ENCODE results near the gene LLPH. TPM values are rescaled to one million over a fixed set of nuclear protein-coding genes. Genes with fewer than 3 reads are reported as not detected.

LLPH gene
- total RNA-seq, 4 donors from 2014 or later: 1.3 to 6.0 (median 4.6) TPM

DNA sequence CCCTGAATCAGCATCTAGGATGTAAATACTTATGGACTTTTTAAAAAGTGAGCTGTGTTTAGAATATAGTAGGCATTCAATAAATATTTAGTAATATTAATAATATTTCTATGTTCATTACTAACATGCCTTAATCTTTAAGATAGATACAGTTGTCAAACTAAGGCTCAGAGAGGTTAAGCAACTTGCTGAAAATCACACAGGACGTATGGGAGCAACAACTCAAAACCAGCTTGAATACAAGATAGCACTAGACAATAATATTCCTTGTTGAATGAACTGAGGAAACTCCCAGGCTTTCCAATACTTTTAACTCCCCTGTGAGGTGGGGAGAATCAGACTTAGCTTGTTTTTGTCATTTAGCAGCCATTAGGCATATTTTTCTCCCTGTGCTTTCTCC lies 45.3 kb downstream of the LLPH start:
- TF ChIP-seq, protein P1, sequence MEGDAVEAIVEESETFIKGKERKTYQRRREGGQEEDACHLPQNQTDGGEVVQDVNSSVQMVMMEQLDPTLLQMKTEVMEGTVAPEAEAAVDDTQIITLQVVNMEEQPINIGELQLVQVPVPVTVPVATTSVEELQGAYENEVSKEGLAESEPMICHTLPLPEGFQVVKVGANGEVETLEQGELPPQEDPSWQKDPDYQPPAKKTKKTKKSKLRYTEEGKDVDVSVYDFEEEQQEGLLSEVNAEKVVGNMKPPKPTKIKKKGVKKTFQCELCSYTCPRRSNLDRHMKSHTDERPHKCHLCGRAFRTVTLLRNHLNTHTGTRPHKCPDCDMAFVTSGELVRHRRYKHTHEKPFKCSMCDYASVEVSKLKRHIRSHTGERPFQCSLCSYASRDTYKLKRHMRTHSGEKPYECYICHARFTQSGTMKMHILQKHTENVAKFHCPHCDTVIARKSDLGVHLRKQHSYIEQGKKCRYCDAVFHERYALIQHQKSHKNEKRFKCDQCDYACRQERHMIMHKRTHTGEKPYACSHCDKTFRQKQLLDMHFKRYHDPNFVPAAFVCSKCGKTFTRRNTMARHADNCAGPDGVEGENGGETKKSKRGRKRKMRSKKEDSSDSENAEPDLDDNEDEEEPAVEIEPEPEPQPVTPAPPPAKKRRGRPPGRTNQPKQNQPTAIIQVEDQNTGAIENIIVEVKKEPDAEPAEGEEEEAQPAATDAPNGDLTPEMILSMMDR (IDR thresholded peaks at IDR 0.05): no peak
- no peak for TF ChIP-seq POLR2A (IDR thresholded peaks at IDR 0.05)
- no peak for DNase-seq (ENCODE audit: low spot score in 2 of 2)
- 77 to 81% methylated on average over 1 of the region's 1 CpG for WGBS, 2 donors
- intact Hi-C loops (cut with DNase I; ENCODE audit: low total_unique reads): no loop called here
- no peak overlapping the region for H3K4me3 ChIP-seq (ENCODE audit: low read depth, poor library complexity, severe bottlenecking)

DNA sequence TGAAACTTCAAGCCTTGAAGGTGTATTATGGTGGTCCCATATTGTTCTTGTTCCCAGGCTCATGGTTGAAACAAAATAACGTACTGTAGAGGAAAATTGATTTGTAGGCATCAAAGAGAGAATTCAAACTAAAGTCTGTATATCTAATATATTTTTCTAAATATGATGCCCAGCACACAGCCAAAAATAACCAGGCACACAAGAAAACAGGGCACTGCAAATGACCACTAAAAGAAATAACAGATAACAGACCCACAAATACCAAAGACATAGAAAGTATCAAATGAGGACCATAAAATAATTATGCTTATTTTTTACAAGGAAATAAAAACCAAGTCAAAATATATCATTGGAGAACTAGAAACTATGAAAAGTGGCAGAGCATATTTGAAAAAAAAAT lies 46.8 kb downstream of the LLPH start:
- intact Hi-C loops (cut with DNase I; ENCODE audit: low total_unique reads): no loop called here
- TF ChIP-seq POLR2A (IDR thresholded peaks at IDR 0.05): no peak
- TF ChIP-seq, protein P1 (IDR thresholded peaks at IDR 0.05): no peak
- no peak overlapping the region for H3K4me3 ChIP-seq (ENCODE audit: low read depth, poor library complexity, severe bottlenecking)
- no peak for DNase-seq (ENCODE audit: low spot score in 2 of 2)
- WGBS, 2 donors: 70 to 91% methylated on average over 1 of the region's 1 CpG

GRCh38 chr12:66082744-66083143 lies 47.8 kb downstream of the LLPH start:
- intact Hi-C loops (cut with DNase I; ENCODE audit: low total_unique reads): no loop called here
- TF ChIP-seq POLR2A (IDR thresholded peaks at IDR 0.05): no peak
- TF ChIP-seq, protein P1 (IDR thresholded peaks at IDR 0.05): no peak
- no peak for DNase-seq (ENCODE audit: low spot score in 2 of 2)
- H3K4me3 ChIP-seq (ENCODE audit: low read depth, poor library complexity, severe bottlenecking): no peak overlapping the region
- WGBS, 2 donors: 73 to 80% methylated on average over 1 of the region's 1 CpG

- TF ChIP-seq, protein P1 (IDR thresholded peaks at IDR 0.05): no peak
- TF ChIP-seq POLR2A (IDR thresholded peaks at IDR 0.05): no peak
- no peak for DNase-seq (ENCODE audit: low spot score in 2 of 2)
- H3K4me3 ChIP-seq (ENCODE audit: low read depth, poor library complexity, severe bottlenecking): no peak overlapping the region
- 53 to 65% methylated on average over 4 of the region's 4 CpGs for WGBS, 2 donors
- intact Hi-C loops (cut with DNase I; ENCODE audit: low total_unique reads): no loop called here
These were observed 49.8 kb downstream of the LLPH start for GRCh38 chr12:66080791-66081190.

DNA sequence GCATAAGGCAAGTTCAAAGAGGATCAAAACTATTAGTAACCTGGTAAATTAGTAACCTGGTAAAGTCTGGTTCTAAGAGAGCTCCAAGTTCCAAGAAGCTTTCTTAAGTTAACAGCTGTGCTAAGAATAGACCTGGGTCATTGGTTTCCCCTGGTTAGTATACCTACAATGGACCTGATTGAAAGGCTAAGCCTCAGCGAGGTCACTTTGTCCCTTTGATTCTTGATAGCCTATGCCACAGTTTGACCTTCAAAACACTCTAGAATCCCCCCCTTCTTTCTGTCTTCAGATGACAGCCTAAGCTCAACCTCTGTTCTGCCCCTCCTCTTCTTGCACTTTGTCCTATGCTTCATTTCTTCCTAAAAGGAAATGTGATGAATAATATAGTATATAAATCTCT lies 53.0 kb downstream of the LLPH start:
- 79 to 95% methylated on average over 1 of the region's 1 CpG for WGBS, 2 donors

DNA sequence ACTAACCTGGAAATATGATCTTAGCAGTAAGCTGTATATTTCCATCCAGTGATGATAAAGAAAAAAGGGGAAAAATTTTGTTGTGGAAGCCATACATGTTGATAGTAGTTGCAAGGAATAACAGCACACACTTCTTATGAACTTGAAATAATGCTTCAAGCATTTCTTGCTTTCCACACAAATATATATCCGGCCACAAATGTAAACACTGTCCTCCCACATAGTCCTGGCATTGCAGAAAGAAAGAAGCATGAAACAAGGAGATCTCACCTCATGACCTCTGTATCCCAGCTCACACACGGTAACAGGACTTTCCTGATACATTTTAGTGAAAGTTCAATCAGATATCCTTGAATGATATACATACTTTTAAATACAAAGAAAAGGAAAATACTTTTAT lies 56.0 kb downstream of the LLPH start:
- TF ChIP-seq, protein P1 (IDR thresholded peaks at IDR 0.05): no peak
- no peak for TF ChIP-seq POLR2A (IDR thresholded peaks at IDR 0.05)
- WGBS, 2 donors: 69 to 75% methylated on average over 2 of the region's 2 CpGs
- intact Hi-C loops (cut with DNase I; ENCODE audit: low total_unique reads): no loop called here
- no peak overlapping the region for H3K4me3 ChIP-seq (ENCODE audit: low read depth, poor library complexity, severe bottlenecking)
- no peak for DNase-seq (ENCODE audit: low spot score in 2 of 2)

More for the DNA sequence above, 53.0 kb downstream of the LLPH start:
- intact Hi-C loops (cut with DNase I; ENCODE audit: low total_unique reads): no loop called here
- H3K4me3 ChIP-seq (ENCODE audit: low read depth, poor library complexity, severe bottlenecking): no peak overlapping the region
- TF ChIP-seq POLR2A (IDR thresholded peaks at IDR 0.05): no peak
- TF ChIP-seq, protein P1 (IDR thresholded peaks at IDR 0.05): no peak
- DNase-seq (ENCODE audit: low spot score in 2 of 2): no peak
